Left renal pelvis (tissue), 4 donors: ENCODE data around the gene ARL6IP1. TPM values are rescaled to one million over a fixed set of nuclear protein-coding genes. Genes with fewer than 3 reads are reported as not detected.

Source experiments
- DNase-seq, 4 donors: peaks; one replicate each; pipeline ENCODE4 v3.0.0-alpha.2; 2013; ENCODE audit warnings: low read depth in 4 of 4, low spot score in 3 of 4
- polyA plus RNA-seq, 4 donors: library from polyadenylated mRNA; unstranded; fragments of 120-200 nt; gene quantifications; one replicate each; pipeline ENCODE4 v1.2.1, GENCODE V29; 2013; ENCODE audit not compliant: insufficient read length in 4 of 4

The ARL6IP1 gene
- 100 to 1,000 TPM; 218 to 338 (median 268) TPM for polyA plus RNA-seq

DNA sequence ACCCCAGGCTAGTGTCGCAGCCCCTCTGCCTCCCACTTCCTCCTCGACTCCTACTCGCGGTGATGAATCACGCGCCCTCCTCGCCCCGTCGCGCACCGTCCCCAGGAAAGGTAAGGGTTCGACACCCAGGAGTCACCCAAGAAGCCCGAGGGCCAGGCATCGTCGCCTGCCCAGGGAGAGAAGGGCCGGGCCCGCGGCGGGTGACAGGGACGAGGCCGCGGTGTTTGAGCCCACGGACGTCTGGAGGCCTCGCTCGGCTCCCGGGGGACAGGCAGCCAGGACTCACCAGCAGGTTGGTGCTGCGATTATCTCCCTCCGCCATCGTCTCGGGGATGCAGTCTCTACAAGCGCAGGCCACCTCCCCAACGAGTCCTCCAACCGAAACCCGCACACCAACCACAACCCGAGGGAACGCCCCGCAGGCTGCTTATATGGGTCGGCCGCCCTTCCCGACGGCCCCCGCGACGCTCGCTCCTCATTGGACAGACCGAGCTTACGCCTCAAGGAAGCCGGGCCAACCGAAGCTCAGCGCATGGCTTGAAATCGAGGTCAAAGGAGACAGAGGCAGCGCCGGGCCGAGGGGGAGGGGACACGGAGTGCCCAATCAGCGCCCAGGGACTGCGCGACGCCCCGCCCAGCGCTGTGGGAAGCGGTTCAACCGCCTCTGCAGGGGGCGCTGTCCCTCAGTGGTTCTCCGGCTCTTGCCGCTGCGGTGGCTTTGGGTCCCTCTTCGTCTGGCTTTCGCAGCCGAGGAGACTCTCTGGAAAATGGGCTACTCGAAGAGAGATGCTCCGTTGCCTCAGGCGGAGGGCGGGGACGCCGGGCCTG is at the start of gene ARL6IP1:
Gene ARL6IP1, minus strand, starts transcription at position 405 of the 828 bp plus-strand sequence. Its CDS starts 83 bp downstream, at position 322.
- DNase-seq: peak; percentile 97 to 98 (median 98)

DNA sequence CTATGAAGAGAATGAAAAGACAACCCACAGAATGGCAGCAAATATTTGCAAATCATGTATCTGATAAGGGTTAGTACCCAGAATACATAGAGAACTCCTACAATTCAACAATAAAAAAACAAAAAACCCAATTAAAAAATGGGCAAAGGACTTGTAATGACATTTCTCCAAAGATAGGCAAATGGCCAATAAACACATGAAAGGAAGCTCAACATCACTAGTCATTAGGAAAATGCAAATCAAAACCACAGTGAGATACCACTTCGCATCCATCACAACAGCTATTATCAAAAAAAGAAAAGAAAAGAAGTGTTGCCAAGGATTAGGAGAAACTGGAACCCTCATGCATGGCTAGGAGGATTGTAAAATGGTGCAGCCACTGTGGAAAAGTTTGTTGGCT is 45.1 kb upstream of the ARL6IP1 start:
- DNase-seq: no peak

DNA sequence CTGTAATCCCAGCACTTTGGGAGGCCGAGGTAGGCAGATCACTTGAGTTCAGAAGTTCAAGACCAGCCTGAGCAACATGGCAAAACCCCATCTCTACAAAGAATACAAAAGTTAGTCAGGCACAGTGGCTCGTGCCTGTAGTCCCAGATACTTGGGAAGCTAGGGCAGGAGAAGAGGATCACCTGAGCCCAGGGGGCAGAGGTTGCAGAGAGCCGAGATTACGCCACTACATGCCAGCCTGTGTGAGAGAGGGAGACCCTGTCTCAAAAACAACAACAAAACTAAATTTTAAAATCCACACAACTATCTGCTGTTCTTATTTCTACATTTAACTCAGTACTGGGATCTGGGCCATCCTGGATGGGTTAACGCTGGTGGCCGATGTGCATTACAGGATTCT is 41.2 kb upstream of the ARL6IP1 start:
- no peak for DNase-seq

DNA sequence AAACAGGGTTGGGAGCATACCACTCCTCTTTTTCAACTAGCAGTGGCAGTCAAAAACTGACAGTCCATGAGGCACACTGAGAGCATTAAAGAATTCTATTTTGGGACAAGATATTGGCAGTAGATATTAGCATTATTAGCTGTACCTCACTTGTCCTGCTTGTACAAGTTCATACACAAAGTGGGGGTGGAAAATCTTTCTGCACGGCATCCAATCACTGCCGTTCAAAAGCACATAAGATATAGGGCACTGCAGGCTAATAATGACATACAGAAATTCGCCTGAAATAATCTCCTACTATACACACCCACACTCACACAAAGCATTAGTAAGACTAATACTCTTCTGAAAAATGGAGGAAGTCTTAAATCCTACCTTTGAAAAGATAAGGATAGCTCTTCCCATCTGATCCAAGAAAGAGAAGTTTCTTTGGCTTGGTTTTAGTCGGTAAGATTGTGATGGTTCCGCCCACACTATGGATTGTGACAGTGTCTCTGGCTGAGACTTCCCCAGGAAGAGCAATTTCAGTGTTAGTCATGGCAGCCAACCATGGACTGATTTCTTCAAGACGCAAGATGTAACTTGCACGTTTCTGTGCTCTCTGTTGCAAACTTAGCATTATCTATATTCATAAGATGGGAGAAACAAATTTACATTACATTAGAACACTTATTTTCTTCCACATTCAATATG is 40.6 kb upstream of the ARL6IP1 start:
- DNase-seq: no peak

DNA sequence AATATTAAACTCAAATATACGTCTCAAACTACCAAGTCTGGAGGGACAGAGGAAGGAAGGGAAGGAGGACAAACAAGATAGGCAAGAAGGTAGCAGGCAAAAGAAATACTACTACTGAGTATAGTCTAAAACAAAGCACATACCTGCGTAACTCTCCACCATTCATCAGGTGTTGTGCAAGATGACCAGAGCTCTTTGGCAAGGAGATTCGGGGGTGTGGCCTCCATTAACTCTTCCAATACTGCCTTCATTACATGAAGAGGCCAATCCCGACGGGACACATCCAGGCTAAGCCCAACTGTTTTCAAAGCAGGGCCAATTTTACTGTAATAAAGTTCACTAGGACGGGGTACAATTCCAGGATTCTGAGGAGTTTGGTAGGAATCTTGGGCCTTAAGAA is 38.2 kb upstream of the ARL6IP1 start:
- DNase-seq: no peak

DNA sequence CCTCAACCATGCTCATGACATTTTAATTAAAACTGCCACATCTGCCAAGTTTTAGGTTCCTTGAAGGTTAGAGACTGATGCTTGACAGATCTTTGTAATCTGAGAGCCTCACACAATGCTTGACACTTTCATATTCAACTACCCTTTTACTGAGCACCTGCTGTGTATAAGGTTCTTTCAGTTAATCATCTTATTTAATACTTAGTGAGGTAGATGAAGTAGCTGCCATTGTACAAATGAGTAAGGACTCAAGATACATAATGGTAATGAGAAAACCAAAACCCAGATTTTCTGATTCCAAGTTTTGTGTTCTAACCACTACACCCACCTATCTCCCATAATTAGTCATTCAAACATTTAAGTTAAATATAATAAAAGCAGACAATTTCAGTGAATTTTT is 35.4 kb upstream of the ARL6IP1 start:
- no peak for DNase-seq

DNA sequence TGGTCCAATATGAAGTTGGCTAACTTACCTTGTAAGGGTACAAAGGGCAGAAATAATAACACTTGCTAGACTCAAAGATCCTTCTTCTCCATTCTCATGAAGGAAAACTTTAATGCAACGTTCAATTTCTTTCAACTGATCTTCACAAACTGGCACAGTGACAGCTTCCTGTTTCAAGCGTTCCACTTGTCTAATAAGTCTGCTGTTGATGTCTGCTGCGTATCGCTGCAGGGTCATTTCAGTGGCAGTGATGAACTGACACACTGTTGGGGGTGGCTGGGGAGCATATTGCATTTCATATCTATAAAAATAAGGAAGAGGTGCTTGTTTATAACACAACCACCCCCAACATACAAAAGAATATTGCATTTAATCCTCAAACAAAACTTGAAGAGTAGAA is 33.5 kb upstream of the ARL6IP1 start:
- DNase-seq: no peak

- DNase-seq: no peak
Measured at GRCh38 chr16:18833707-18834505, 32.6 kb upstream of the ARL6IP1 start.

GRCh38 chr16:18832613-18833012 is 31.3 kb upstream of the ARL6IP1 start:
- DNase-seq: no peak

DNA sequence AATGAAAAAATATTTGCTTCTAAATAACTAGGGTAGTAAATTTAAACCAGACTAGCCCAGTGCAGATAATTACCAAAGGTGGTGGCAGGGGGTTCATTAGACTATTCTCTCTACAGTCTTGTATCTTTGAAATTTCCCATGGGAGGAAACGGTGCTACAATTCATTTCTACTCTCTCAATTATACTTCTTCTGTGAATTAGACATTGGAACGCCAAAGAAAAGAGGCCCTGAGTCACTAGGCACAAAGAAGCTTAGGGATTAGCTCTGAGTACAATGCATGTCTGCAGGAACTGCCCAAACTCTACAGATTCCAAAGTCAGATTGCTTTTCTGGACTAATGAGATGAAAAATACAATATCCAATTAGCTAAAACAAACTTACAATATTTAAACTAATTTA is 30.7 kb upstream of the ARL6IP1 start:
- DNase-seq: no peak

DNA sequence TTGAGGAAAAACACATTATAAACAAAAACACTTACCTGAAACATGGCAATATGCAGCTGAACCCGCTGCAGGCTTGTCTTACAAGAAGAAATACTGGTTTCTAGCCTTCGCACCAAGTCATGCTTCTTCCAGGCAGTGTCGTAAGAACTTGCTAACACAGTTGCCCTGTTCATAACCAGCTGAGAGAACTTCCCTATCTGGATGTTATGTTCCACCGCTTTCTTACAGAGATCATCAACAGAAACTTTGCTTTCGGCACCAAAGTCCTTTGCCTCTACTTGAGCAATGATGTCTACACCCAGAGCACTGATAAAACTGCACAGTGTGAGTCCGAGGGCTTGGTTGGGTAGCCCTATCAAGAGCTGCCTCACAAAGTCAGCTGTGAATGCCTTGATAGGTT is 27.9 kb upstream of the ARL6IP1 start:
- DNase-seq: no peak

- DNase-seq: no peak
Measured at GRCh38 chr16:18827890-18828289, 26.5 kb upstream of the ARL6IP1 start.

DNA sequence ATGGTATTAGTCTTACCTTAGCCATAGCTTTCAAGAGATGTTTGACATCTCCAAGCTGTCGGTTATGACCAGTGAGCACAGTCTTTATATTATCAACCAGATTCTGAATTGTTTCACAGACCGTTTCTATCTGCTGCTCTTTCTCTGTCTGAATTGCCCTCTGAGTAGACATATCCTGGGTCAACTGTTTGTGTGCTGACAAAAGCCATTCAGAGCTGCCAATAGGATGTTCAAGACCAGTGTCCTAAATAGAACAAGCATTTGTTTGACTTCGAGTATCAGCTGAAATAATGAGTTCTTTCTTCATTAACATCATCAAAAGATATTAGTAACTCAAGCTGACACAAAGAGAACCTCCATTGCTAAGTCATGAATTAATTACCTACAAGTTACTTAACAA is 14.9 kb upstream of the ARL6IP1 start:
- no peak for DNase-seq

- no peak for DNase-seq
Measured at GRCh38 chr16:18811925-18812324, 10.6 kb upstream of the ARL6IP1 start.

GRCh38 chr16:18809165-18809564 is 7.8 kb upstream of the ARL6IP1 start:
- DNase-seq: no peak

- DNase-seq: no peak
Measured at GRCh38 chr16:18805257-18805773, 4.0 kb upstream of the ARL6IP1 start.

GRCh38 chr16:18804540-18804939 is 3.2 kb upstream of the ARL6IP1 start:
- no peak for DNase-seq

GRCh38 chr16:18803569-18804462 is 2.5 kb upstream of the ARL6IP1 start:
- DNase-seq: no peak

DNA sequence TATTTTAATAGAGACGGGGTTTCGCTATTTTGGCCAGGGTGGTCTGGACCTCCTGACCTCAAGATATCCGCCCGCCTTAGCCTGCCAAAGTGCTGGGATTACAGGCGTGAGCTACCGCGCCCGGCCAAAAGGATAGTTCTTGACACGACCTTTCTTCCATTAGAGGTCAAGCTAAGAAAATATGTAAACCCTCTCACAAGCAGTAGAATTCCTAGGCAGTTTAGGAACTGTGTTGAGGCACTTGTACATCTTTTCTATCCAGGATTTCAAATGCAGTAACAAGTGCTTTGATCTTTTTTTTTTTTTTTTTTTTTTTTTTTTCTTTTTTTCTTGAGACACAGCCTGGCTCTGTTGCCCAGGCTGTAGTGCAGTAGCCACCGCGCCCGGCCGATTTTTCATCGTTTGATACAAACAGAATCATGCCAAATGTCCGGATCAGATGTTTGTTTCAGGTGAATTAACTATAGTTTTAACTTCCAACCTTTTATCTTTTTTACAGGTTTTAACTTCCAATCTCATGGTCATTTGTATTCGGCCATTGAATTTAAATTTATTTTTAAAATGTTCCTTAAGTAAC is 1.5 kb upstream of the ARL6IP1 start:
- no peak for DNase-seq

- peak in 1 of 4 donors; percentile 5 for DNase-seq
Measured at GRCh38 chr16:18800775-18801144, 589 bp downstream of the ARL6IP1 start.
